SK-N-SH (cell line): ENCODE data around the gene ATP13A4. TPM values are rescaled to one million over a fixed set of nuclear protein-coding genes. Genes with fewer than 3 reads are reported as not detected.

Source experiments
- CTCF ChIA-PET: fragments of 300-600, 350-600 bp; formaldehyde crosslinking; extraction: SDS; loops from one replicate; lab custom pipeline; 2021; lab: Yijun Ruan, JAX
- POLR2A ChIA-PET: fragments of 350-600 bp; sonication (Branson Sonifier 250); formaldehyde crosslinking; extraction: SDS; loops from one replicate; lab custom pipeline; 2020; ENCODE audit warnings: antibody characterized with exemption, inconsistent platforms; lab: Yijun Ruan, JAX
- DNase-seq: peaks from one replicate; pipeline ENCODE4 v3.0.0; 2012
- H2AFZ ChIP-seq: fragments of 200-600 bp; sonication (generic); 2 replicates; pipeline ENCODE4 v1.8.1; 2016; ENCODE audit warnings: antibody characterized with exemption, mild to moderate bottlenecking, low read depth
- H3F3A ChIP-seq: fragments of 200-600 bp; sonication (generic); replicated peaks from 2 replicates; pipeline ENCODE3; 2016; ENCODE audit warnings: antibody characterized with exemption, mild to moderate bottlenecking; ENCODE audit not compliant: insufficient read depth
- H3K27ac ChIP-seq, 2 experiments: fragments of 200-500 bp in 1 of 2; fragments of 200-600 bp in 1 of 2; sonication (Bioruptor generic) in 1 of 2; sonication (generic), shearing (Covaris generic) in 1 of 2; 2 replicates each; pipeline versions ENCODE4 v1.5.1 to v1.6.1; 2014 to 2016; ENCODE audit warnings: low read depth in 2 of 2, inconsistent platforms in 1 of 2, low read length in 1 of 2, mild to moderate bottlenecking in 1 of 2, mixed read lengths in 1 of 2
- H3K27me3 ChIP-seq: fragments of 200-600 bp; sonication (generic), shearing (Covaris generic); 2 replicates; pipeline ENCODE4 v1.6.1; 2016; ENCODE audit warnings: mixed run types; ENCODE audit not compliant: insufficient read depth
- H3K36me3 ChIP-seq, 2 experiments: fragments of 200-500 bp in 1 of 2; fragments of 200-600 bp in 1 of 2; sonication (Bioruptor generic) in 1 of 2; sonication (generic) in 1 of 2; replicated peaks in 1 of 2; 2 replicates each; pipeline versions ENCODE3 to v1.5.1; 2014 to 2016; ENCODE audit warnings: low read length in 1 of 2, mild to moderate bottlenecking in 1 of 2; ENCODE audit not compliant: insufficient read depth in 2 of 2, control insufficient read depth in 1 of 2
- H3K4me1 ChIP-seq, 2 experiments: fragments of 200-500 bp in 1 of 2; fragments of 200-600 bp in 1 of 2; sonication (Bioruptor generic) in 1 of 2; sonication (generic), shearing (Covaris generic) in 1 of 2; 2 replicates each; pipeline versions ENCODE4 v1.5.1 to v1.6.1; 2014 to 2016; ENCODE audit warnings: low read depth in 1 of 2, low read length in 1 of 2, mixed run types in 1 of 2; ENCODE audit not compliant: insufficient read depth in 2 of 2, control insufficient read depth in 1 of 2
- H3K4me2 ChIP-seq: fragments of 200-600 bp; sonication (generic), shearing (Covaris generic); 2 replicates; pipeline ENCODE4 v1.6.1; 2017; ENCODE audit warnings: mixed run types
- H3K4me3 ChIP-seq, 2 experiments: fragments of 200-500 bp in 1 of 2; fragments of 200-600 bp in 1 of 2; sonication (Bioruptor generic) in 1 of 2; sonication (generic), shearing (Covaris generic) in 1 of 2; 2 replicates each; pipeline versions ENCODE4 v1.5.1 to v1.8.1; 2014 to 2016; ENCODE audit warnings: low read depth in 2 of 2, inconsistent platforms in 1 of 2, low read length in 1 of 2, mild to moderate bottlenecking in 1 of 2, mixed read lengths in 1 of 2, moderate library complexity in 1 of 2
- H3K79me2 ChIP-seq: fragments of 200-600 bp; sonication (generic); 2 replicates; pipeline ENCODE4 v1.8.1; 2017; ENCODE audit warnings: mild to moderate bottlenecking; ENCODE audit not compliant: insufficient read depth
- H3K9ac ChIP-seq: fragments of 200-600 bp; sonication (generic); 2 replicates; pipeline ENCODE4 v1.6.1; 2017; ENCODE audit warnings: mixed run types
- H3K9me2 ChIP-seq: fragments of 200-600 bp; sonication (generic); 2 replicates; pipeline ENCODE4 v1.6.1; 2017; ENCODE audit warnings: mixed run types
- H3K9me3 ChIP-seq: fragments of 200-600 bp; sonication (generic); 2 replicates; pipeline ENCODE4 v1.6.1; 2017; ENCODE audit warnings: mixed run types, mild to moderate bottlenecking, moderate library complexity
- H4K20me1 ChIP-seq: fragments of 200-600 bp; sonication (generic); 2 replicates; pipeline ENCODE4 v1.6.1; 2017; ENCODE audit warnings: mild to moderate bottlenecking, mixed run types; ENCODE audit not compliant: insufficient read depth
- ELF1 ChIP-seq: IDR thresholded peaks from 2 replicates; pipeline ENCODE4 v1.4.0; 2012
- EP300 ChIP-seq, 2 experiments: IDR thresholded peaks; 2 replicates each; pipeline versions ENCODE4 v1.4.0 to v1.6.1; 2012; ENCODE audit warnings: borderline replicate concordance in 1 of 2, low read depth in 1 of 2, low read length in 1 of 2
- EZH2phosphoT487 ChIP-seq: fragments of 200-600 bp; sonication (generic); IDR thresholded peaks from 2 replicates; pipeline ENCODE4 v1.6.1; 2017; ENCODE audit warnings: low read depth, mixed run types, mild to moderate bottlenecking, antibody characterized with exemption, moderate library complexity, borderline replicate concordance
- FOSL2 ChIP-seq: IDR thresholded peaks from 2 replicates; pipeline ENCODE4 v1.4.0; 2012; ENCODE audit warnings: low read depth, mild to moderate bottlenecking, moderate library complexity, borderline replicate concordance
- FOXJ3 ChIP-seq: sonication (generic); formaldehyde crosslinking; IDR thresholded peaks from 2 replicates; pipeline ENCODE4 v1.5.1; 2020; ENCODE audit warnings: mild to moderate bottlenecking, missing genetic modification reagents
- FOXM1 ChIP-seq: IDR thresholded peaks from 2 replicates; pipeline ENCODE4 v1.4.0; 2012; ENCODE audit warnings: low read depth, mild to moderate bottlenecking
- GABPA ChIP-seq: IDR thresholded peaks from 2 replicates; pipeline ENCODE4 v1.4.0; 2012; ENCODE audit warnings: low read depth, mild to moderate bottlenecking
- GATA2 ChIP-seq: sonication (generic); formaldehyde crosslinking; IDR thresholded peaks from 2 replicates; pipeline ENCODE4 v1.5.0; 2020; ENCODE audit warnings: mild to moderate bottlenecking, missing genetic modification reagents
- MEF2A ChIP-seq: IDR thresholded peaks from 2 replicates; pipeline ENCODE4 v1.4.0; 2012; ENCODE audit warnings: low read depth, borderline replicate concordance
- MXI1 ChIP-seq: IDR thresholded peaks from 2 replicates; pipeline ENCODE4 v1.6.1; 2012; ENCODE audit warnings: mild to moderate bottlenecking, low read depth, low read length, improper control_type of control experiment
- NRF1 ChIP-seq: IDR thresholded peaks from 2 replicates; pipeline ENCODE4 v1.6.1; 2012; ENCODE audit warnings: low read depth, mild to moderate bottlenecking, low read length
- RFX5 ChIP-seq: IDR thresholded peaks from 2 replicates; pipeline ENCODE4 v1.6.1; 2012; ENCODE audit warnings: mild to moderate bottlenecking, improper control_type of control experiment, low read length
- RXRA ChIP-seq: IDR thresholded peaks from 2 replicates; pipeline ENCODE4 v1.4.0; 2012; ENCODE audit warnings: low read depth, mild to moderate bottlenecking, borderline replicate concordance
- SIN3A ChIP-seq: IDR thresholded peaks from 2 replicates; pipeline ENCODE4 v1.6.1; 2012; ENCODE audit warnings: low read depth, mild to moderate bottlenecking, low read length, moderate library complexity, borderline replicate concordance
- SMC3 ChIP-seq: IDR thresholded peaks from 2 replicates; pipeline ENCODE4 v1.6.1; 2012; ENCODE audit warnings: low read depth, low read length, improper control_type of control experiment
- TAF1 ChIP-seq: IDR thresholded peaks from 2 replicates; pipeline ENCODE4 v1.6.1; 2012; ENCODE audit warnings: low read depth, mild to moderate bottlenecking, low read length, moderate library complexity, borderline replicate concordance
- TEAD4 ChIP-seq: IDR thresholded peaks from 2 replicates; pipeline ENCODE4 v1.4.0; 2012; ENCODE audit warnings: mild to moderate bottlenecking, borderline replicate concordance; ENCODE audit not compliant: insufficient read depth
- YY1 ChIP-seq: IDR thresholded peaks from 2 replicates; pipeline ENCODE4 v1.4.0; 2012; ENCODE audit warnings: low read depth, mild to moderate bottlenecking
- WGBS: methylation state at CpG from one replicate; pipeline ENCODE4 v1.1.6; 2017; ENCODE audit warnings: low lambda C conversion rate; 5-methylcytosine and 5-hydroxymethylcytosine counted together
- polyA plus RNA-seq, 3 experiments: library from polyadenylated mRNA; depleted of rRNA; stranded (reverse); fragments of >200 nt; gene quantifications; 2 replicates each; pipeline ENCODE4 v1.2.3, GENCODE V29; 2012
- TF ChIP-seq, protein P1 (sequence below): IDR thresholded peaks from 2 replicates; pipeline ENCODE4 v1.4.0; 2012; ENCODE audit warnings: low read depth, borderline replicate concordance

Gene ATP13A4
- polyA plus RNA-seq, 1 of the 3 experiments (the other 2 are of a cell fraction) = 0.02 TPM

DNA sequence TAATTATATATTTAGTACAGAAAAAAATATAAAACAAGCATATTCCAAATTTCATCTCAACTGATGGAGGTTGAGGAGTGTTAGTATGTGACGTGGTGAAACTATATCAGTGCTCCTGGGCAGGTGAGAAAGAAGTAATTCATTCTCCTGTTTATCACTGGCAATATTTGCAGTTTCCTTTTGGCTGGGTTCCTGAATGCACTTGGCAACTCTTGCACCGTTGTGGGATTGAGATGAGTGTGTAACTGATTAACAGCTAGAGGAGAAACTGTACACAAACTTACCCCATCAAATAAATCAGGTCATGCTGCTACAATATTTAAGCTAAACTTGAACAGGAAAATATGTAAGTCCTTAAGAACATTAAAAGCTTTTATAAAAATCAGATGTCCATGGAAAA, 2.1 kb upstream of the ATP13A4 start:
- TF ChIP-seq SMC3 (no peak), TAF1 (no peak), TEAD4 (no peak), GATA2 (CRISPR knock-in tag) (no peak), ELF1 (no peak), SIN3A (no peak), GABPA (no peak), RFX5 (no peak), EZH2phosphoT487 (no peak), YY1 (no peak)
- no peaks in the 10 kb centered on the region; the same call in 1 of the 2 replicates for H3K27me3 ChIP-seq
- H3K27ac ChIP-seq = no peak overlapping the region
- H3K79me2 ChIP-seq = no peaks in the 10 kb centered on the region
- no peak overlapping the region for H3K4me3 ChIP-seq
- no peaks in the 10 kb centered on the region for H3K9me2 ChIP-seq
- no peak overlapping the region for H2AFZ ChIP-seq
- no peak overlapping the region for H3K9ac ChIP-seq
- H3F3A ChIP-seq = no peaks in the 10 kb centered on the region
- no peak for DNase-seq
- no peaks in the 10 kb centered on the region for H4K20me1 ChIP-seq
- H3K4me2 ChIP-seq = no peak overlapping the region
- no peaks in the 10 kb centered on the region for H3K4me1 ChIP-seq
- H3K9me3 ChIP-seq = no peaks in the 10 kb centered on the region
- ChIA-PET POLR2A (no interaction called here), CTCF (no interaction called here)
- WGBS = 15% methylated on average over 2 of the region's 2 CpGs
- H3K36me3 ChIP-seq = no peaks in the 10 kb centered on the region

DNA sequence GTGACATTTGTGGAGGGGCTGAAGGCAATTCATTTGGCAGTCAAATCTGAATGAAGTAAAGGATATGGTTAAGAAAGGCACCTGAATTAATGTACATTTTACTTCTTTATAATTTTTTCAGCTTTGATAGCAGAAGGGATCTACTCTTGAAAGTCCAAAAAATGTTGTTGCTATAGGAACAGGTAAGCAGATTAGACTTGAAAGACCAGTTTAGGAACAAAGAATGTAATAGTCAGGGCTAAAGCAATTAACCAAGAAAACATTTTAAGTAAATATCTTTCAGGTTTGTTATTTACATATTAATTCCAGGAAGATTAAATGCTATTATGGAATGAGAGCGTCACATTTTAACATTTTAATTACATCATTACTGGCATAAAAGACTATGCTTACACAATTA, 1.1 kb downstream of the ATP13A4 start:
- DNase-seq = no peak
- POLR2A ChIA-PET = no interaction called here
- CTCF ChIA-PET = no interaction called here
- no peaks in the 10 kb centered on the region for H3K4me1 ChIP-seq
- TF ChIP-seq MEF2A (no peak), FOSL2 (no peak), RXRA (no peak)
- TF ChIP-seq, all 33 proteins: peak for 0
- H3K4me3 ChIP-seq = no peak overlapping the region
- no peak overlapping the region for H3K27ac ChIP-seq
- H3F3A ChIP-seq = no peaks in the 10 kb centered on the region
- H2AFZ ChIP-seq = no peak overlapping the region
- H3K4me2 ChIP-seq = no peak overlapping the region
- no peaks in the 10 kb centered on the region for H3K9me2 ChIP-seq
- H4K20me1 ChIP-seq = no peaks in the 10 kb centered on the region
- H3K27me3 ChIP-seq = no peaks in the 10 kb centered on the region; the same call in 1 of the 2 replicates
- H3K79me2 ChIP-seq = no peaks in the 10 kb centered on the region
- H3K36me3 ChIP-seq = no peaks in the 10 kb centered on the region
- no peak overlapping the region for H3K9ac ChIP-seq
- H3K9me3 ChIP-seq = no peaks in the 10 kb centered on the region
- WGBS = 45% methylated on average over 1 of the region's 1 CpG

DNA sequence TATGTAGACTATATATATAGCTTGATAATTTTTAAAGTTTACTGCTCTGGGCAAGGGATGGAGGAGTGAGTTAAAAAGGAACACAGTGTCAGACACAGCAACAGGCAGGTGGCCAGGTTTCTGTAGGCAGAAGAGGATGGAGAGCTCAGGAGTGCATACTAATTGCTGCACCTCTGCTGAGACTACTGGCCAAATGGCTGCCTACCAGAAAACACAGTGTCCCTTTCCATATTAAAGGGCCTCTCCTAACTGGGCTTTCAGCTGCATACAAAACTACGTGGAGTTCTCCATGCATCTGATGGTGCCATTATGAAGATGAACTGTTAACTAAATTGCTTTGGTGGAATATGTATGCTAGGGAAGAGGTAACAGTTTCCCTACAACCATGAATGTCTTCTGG, 1.8 kb downstream of the ATP13A4 start:
- Histone ChIP-seq H3K4me2 (no peak overlapping the region), H3K36me3 (no peaks in the 10 kb centered on the region), H3F3A (no peaks in the 10 kb centered on the region), H3K9ac (no peak overlapping the region), H3K4me3 (no peak overlapping the region), H3K27me3 (no peaks in the 10 kb centered on the region; the same call in 1 of the 2 replicates), H4K20me1 (no peaks in the 10 kb centered on the region), H3K79me2 (no peaks in the 10 kb centered on the region), H3K9me3 (no peaks in the 10 kb centered on the region), H2AFZ (no peak overlapping the region), H3K4me1 (no peaks in the 10 kb centered on the region), H3K9me2 (no peaks in the 10 kb centered on the region), H3K27ac (no peak overlapping the region)
- no peak for TF ChIP-seq RXRA
- no peak for TF ChIP-seq TAF1
- TF ChIP-seq EZH2phosphoT487 = no peak
- TF ChIP-seq YY1 = no peak
- TF ChIP-seq NRF1 = no peak
- TF ChIP-seq FOXM1 = no peak
- no peak for TF ChIP-seq EP300 (IDR thresholded peaks at IDR 0.05; ENCODE audit: borderline replicate concordance in 1 of 2, low read depth in 1 of 2, low read length in 1 of 2)
- TF ChIP-seq, protein P1, sequence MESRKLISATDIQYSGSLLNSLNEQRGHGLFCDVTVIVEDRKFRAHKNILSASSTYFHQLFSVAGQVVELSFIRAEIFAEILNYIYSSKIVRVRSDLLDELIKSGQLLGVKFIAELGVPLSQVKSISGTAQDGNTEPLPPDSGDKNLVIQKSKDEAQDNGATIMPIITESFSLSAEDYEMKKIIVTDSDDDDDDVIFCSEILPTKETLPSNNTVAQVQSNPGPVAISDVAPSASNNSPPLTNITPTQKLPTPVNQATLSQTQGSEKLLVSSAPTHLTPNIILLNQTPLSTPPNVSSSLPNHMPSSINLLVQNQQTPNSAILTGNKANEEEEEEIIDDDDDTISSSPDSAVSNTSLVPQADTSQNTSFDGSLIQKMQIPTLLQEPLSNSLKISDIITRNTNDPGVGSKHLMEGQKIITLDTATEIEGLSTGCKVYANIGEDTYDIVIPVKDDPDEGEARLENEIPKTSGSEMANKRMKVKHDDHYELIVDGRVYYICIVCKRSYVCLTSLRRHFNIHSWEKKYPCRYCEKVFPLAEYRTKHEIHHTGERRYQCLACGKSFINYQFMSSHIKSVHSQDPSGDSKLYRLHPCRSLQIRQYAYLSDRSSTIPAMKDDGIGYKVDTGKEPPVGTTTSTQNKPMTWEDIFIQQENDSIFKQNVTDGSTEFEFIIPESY = no peak
- no peak for TF ChIP-seq GATA2 (CRISPR knock-in tag)
- no peak for TF ChIP-seq SIN3A
- no peak for TF ChIP-seq FOXJ3 (CRISPR knock-in tag)
- no peak for TF ChIP-seq MXI1
- CTCF ChIA-PET = interaction anchor here (0.6 to 1.1 kb wide), 3 partner anchors 19 to 739 kb away, joined by 3 to 4 read pairs (median 3); no protein-coding TSS in a partner anchor
- POLR2A ChIA-PET = no interaction called here
- WGBS = 7% methylated on average over 1 of the region's 1 CpG
- no peak for DNase-seq
